HEK293 (cell line): ENCODE results near the gene IRAK2.

Source experiments
- SCRT2 ChIP-seq: fragments of 450-650 bp; formaldehyde crosslinking; IDR thresholded peaks from 2 replicates; pipeline ENCODE4 v1.5.1; 2016; ENCODE audit warnings: missing biosample characterization, missing genetic modification characterization
- ZNF560 ChIP-seq: fragments of 450-650 bp; formaldehyde crosslinking; IDR thresholded peaks from 2 replicates; pipeline ENCODE4 v1.5.1; 2017; ENCODE audit warnings: missing biosample characterization, missing genetic modification characterization, borderline replicate concordance
- ZNF747 ChIP-seq: fragments of 450-650 bp; formaldehyde crosslinking; IDR thresholded peaks from 2 replicates; pipeline ENCODE4 v1.5.1; 2016; ENCODE audit warnings: missing biosample characterization, missing genetic modification characterization

DNA sequence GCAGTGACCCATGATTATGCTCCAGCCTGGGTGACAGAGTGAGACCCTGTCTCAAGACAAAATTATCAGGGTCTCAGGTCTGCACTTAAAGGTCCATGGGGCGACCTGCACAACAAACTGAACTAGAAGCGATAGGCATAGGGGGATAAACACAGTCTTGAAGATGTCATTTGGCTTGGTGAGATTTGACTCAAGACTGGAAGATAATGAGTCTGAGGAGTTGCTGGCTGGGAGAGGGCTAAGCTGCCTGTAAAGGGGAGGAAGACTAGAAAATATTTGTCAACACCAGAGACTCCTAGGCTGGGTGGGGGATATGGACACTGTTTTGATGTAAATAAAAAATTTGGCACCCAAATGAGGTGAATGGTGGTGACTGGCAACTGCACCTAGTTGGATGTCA is 108.3 kb downstream of the IRAK2 start:
- TF ChIP-seq SCRT2 (no peak), ZNF560 (tag by site-specific recombination) (no peak), ZNF747 (tag by site-specific recombination) (no peak)
